Ishikawa (cell line): ENCODE measurements around the gene MRPL34.

Source experiments
- CEBPB ChIP-seq: IDR thresholded peaks from 2 replicates; pipeline ENCODE4 v1.6.1; 2012
- CREB1 ChIP-seq: IDR thresholded peaks from 2 replicates; pipeline ENCODE4 v1.6.1; 2012; ENCODE audit warnings: low read depth
- EGR1 ChIP-seq: IDR thresholded peaks from 2 replicates; pipeline ENCODE4 v1.6.1; 2012
- EP300 ChIP-seq: IDR thresholded peaks from 2 replicates; pipeline ENCODE4 v1.6.1; 2012; ENCODE audit warnings: borderline replicate concordance
- MAX ChIP-seq: IDR thresholded peaks from 2 replicates; pipeline ENCODE4 v1.6.1; 2012
- NFIC ChIP-seq: IDR thresholded peaks from 2 replicates; pipeline ENCODE4 v1.6.1; 2012
- RAD21 ChIP-seq: IDR thresholded peaks from 2 replicates; pipeline ENCODE4 v1.6.1; 2012; ENCODE audit warnings: low read depth
- REST ChIP-seq: IDR thresholded peaks from 2 replicates; pipeline ENCODE4 v1.6.1; 2012; ENCODE audit warnings: low read depth, mild to moderate bottlenecking
- TAF1 ChIP-seq: IDR thresholded peaks from 2 replicates; pipeline ENCODE4 v1.6.1; 2012; ENCODE audit warnings: low read depth, mild to moderate bottlenecking
- TCF12 ChIP-seq: IDR thresholded peaks from 2 replicates; pipeline ENCODE4 v1.6.1; 2012; ENCODE audit warnings: low read depth
- TEAD4 ChIP-seq: IDR thresholded peaks from 2 replicates; pipeline ENCODE4 v1.6.1; 2012
- YY1 ChIP-seq: IDR thresholded peaks from 2 replicates; pipeline ENCODE4 v1.6.1; 2012; ENCODE audit warnings: low read depth

GRCh38 chr19:17318966-17319365 is 13.3 kb downstream of the MRPL34 start:
- TF ChIP-seq TCF12 (no peak), MAX (no peak), REST (no peak), EP300 (no peak), RAD21 (no peak), YY1 (no peak), CREB1 (no peak), NFIC (no peak), EGR1 (no peak), TEAD4 (no peak), CEBPB (no peak), TAF1 (no peak)
